HTERT RPE-1 (cell line): ENCODE measurements around the gene SWAP70.
"Not testable (repeated sequence)": the region's sequence is repeated elsewhere in the genome, so short reads cannot be mapped to it uniquely, and the experiment has no call there.

Experiments
- in situ Hi-C: fragments of 300-500 bp; cut with MboI; formaldehyde crosslinking; loops from 4 replicates; pipeline ENCODE4 v1.14.3; 2020; ENCODE audit warnings: low sequenced_read_pairs

SWAP70 gene

GRCh38 chr11:9719566-9720289 is 55.9 kb downstream of the SWAP70 start:
- in situ Hi-C loops = no loop called here

- in situ Hi-C loops = no loop called here
These were observed 56.4 kb downstream of the SWAP70 start for GRCh38 chr11:9720290-9720630.

- in situ Hi-C loops = no loop called here
These were observed 58.1 kb downstream of the SWAP70 start for GRCh38 chr11:9722023-9722422.

GRCh38 chr11:9722893-9723292 is 59.0 kb downstream of the SWAP70 start:
- in situ Hi-C loops = no loop called here

GRCh38 chr11:9726321-9727022 is 62.6 kb downstream of the SWAP70 start:
- in situ Hi-C loops = no loop called here

DNA sequence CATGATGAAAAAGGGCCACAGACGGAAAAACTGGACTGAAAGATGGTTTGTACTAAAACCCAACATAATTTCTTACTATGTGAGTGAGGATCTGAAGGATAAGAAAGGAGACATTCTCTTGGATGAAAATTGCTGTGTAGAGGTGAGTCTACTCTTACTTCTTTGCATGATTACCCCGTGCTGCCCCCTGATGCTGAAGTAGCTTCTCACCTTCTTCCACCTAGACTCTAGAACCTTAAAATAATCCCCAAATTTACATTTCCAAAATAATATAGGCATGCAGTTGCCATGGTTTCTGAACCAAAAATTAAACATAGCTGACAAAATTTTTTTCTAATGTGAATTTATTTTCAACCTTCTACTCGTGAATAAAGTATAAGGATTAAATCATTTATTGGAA is 64.2 kb downstream of the SWAP70 start:
- in situ Hi-C loops = no loop called here

- in situ Hi-C loops = no loop called here
These were observed 67.4 kb downstream of the SWAP70 start for GRCh38 chr11:9731256-9731655.

DNA sequence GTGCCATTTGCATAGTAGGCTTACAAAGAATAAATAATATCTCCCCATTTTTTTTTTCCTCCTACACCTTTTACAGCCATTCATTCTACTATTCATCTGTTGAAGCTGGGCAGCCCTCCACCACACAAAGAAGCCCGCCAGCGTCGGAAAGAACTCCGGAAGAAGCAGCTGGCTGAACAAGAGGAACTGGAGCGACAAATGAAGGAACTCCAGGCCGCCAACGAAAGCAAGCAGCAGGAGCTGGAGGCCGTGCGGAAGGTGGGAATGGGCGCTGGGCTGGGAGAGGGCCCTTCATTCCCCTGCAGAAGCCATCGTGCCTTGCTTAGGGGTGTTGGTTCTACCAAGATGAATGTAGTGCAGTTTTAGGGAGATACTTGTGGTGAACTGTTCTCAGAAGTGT is 68.6 kb downstream of the SWAP70 start:
- in situ Hi-C loops = no loop called here

DNA sequence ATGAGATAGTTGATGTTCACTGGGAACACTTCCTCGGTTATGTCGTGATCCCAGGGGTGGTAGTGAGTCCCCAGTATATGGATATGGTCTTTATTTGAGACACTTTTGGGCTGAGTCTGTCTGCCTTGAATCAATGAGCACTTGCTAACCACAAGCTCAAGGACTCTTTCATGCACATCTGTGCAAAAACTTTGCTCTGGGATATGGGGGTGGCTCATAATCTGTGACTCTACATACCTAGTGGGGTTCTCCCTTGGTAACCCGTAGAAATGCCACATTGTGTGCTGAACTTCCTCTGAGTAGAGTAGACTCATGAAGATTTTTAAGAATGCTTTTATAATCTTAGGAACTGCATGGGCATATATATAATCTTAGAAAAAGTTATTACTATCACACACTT is 69.3 kb downstream of the SWAP70 start:
- in situ Hi-C loops = no loop called here

DNA sequence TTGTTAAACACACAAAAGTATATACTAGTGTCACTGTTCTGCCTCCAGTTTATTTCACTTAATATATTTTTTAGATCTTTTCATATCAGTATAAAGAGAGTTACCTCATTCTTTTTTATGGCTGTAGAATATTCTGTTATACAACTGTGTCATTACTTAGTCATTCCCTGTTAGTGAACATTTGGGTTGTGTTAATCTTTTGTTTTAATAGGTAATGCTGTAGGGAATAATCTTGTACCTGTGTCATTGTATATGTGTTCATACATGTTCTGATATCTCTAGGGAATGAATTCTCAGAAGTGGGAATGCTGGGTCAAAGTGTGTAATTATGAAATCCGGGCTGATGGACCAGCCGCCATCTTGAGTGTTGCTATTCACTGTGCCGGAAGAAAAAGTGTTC is 71.4 kb downstream of the SWAP70 start:
- in situ Hi-C loops = no loop called here

- in situ Hi-C loops = no loop called here
These were observed 72.0 kb downstream of the SWAP70 start for GRCh38 chr11:9735919-9736318.

DNA sequence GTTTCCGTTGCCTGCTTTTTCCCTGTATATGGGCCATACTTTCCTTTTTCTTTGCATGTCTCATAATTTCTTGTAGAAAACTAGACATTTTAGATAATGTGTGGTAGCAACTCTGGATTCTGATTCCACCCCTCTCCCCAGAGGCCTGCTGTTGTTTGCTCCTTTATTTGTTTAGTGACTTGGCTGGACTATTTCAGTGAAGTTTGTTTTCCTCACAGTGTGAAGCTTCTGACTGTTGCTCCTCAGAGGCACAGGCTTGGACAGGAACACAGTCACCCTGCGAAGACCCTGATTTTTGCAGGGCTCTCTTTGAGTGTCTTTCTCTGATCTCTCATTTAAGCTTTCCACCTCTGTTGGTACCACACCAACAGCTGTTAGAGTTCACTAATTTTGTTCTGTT is 72.5 kb downstream of the SWAP70 start:
- in situ Hi-C loops = no loop called here

- in situ Hi-C loops = no loop called here
These were observed 74.2 kb downstream of the SWAP70 start for GRCh38 chr11:9738116-9738515.

GRCh38 chr11:9738707-9739106 is 74.8 kb downstream of the SWAP70 start:
- in situ Hi-C loops = no loop called here

- in situ Hi-C loops = no loop called here
These were observed 75.4 kb downstream of the SWAP70 start for GRCh38 chr11:9739123-9739900.

DNA sequence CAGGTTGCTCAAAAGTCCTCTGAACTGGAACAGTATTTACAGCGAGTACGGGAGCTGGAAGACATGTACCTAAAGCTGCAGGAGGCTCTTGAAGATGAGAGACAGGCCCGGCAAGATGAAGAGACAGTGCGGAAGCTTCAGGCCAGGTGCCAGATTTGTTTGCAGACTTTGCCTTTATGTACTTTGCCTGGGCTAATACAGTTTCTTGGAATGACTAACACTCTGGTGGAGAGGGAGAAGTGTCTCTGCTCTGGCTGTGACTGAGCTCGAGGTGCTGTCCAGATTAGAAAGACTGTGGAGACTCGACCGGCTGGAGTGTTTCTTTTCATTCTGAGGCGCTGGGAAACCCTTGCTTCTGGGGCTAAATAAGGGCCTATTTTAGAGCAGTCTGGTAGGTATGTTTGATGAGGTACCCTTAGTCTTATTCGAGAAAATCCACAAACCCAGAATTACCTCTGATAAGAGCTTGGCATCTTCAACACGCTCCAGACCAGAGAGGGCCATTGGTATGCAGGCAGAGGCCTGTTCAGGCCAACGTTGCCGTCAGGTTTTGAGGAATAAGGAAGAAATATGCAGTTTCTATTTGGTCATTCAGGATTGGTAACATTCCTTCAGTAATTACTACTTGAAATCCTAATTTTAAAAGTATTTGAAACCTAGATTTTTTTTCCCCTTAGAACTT is 76.5 kb downstream of the SWAP70 start:
- in situ Hi-C loops = no loop called here

- in situ Hi-C loops = no loop called here
These were observed 77.4 kb downstream of the SWAP70 start for GRCh38 chr11:9741260-9741659.

DNA sequence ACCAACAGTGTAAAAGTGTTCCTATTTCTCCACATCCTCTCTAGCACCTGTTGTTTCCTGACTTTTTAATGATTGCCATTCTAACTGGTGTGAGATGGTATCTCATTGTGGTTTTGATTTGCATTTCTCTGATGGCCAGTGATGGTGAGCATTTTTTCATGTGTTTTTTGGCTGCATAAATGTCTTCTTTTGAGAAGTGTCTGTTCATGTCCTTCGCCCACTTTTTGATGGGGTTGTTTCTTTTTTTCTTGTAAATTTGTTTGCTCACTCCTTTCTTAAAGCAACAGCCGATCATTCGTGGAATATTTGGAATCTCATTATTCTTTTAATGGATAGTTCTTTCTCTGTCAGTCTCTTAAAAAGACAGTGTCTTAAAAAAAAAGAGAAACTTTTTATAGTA is 79.6 kb downstream of the SWAP70 start:
- in situ Hi-C loops = not testable (repeated sequence)

- in situ Hi-C loops = no loop called here
These were observed 81.7 kb downstream of the SWAP70 start for GRCh38 chr11:9745411-9746211.

GRCh38 chr11:9747229-9747628 is 83.4 kb downstream of the SWAP70 start:
- in situ Hi-C loops = no loop called here

- in situ Hi-C loops = no loop called here
These were observed 84.0 kb downstream of the SWAP70 start for GRCh38 chr11:9747828-9748227.
